HG02678 (cell line): Measurements from ENCODE around the gene DNA2.
"Not testable (repeated sequence)": the region's sequence is repeated elsewhere in the genome, so short reads cannot be mapped to it uniquely, and the experiment has no call there.

Experiments used
- ATAC-seq: cut with Tn5 transposase; IDR thresholded peaks from one replicate; pipeline ENCODE4 v1.9.1; 2021; ENCODE audit warnings: mild to moderate bottlenecking, moderate library complexity; ENCODE audit not compliant: unreplicated experiment

Gene DNA2

DNA sequence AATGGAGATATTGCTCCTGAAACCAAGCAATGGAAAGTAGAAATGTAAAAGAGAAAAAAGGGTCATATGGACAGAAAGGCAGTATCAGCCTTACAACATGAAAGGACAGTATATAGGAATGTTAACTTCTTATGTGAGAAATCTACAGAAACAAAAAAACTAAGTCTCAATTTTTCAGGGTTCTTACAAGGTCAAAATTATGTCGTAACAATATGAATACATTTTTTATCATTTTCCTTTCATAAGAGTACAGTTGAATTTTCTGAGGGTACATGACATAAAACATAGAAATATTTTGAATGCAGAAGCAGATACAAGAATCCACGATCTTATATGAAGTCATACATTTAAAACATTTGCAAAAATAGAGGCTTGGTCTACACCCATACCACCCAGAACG is 10.7 kb downstream of the DNA2 start:
- ATAC-seq, result no peak

DNA sequence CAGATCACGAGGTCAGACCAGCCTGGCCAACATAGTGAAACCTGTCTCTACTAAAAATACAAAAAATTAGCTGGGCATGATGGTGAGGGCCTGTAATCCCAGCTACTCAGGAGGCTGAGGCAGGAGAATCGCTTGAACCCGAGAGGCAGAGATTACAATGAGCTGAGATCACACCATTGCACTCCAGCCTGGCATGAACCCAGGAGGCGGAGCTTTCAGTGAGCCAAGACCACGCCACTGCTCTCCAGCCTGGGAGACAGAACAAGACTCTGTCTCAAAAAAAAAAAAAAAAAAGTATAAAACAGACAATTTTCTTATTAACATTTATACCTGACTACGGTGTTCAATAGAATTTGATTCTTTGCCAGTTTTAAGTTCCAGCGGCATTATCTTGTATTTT is 22.1 kb downstream of the DNA2 start:
- not testable (repeated sequence) for ATAC-seq

DNA sequence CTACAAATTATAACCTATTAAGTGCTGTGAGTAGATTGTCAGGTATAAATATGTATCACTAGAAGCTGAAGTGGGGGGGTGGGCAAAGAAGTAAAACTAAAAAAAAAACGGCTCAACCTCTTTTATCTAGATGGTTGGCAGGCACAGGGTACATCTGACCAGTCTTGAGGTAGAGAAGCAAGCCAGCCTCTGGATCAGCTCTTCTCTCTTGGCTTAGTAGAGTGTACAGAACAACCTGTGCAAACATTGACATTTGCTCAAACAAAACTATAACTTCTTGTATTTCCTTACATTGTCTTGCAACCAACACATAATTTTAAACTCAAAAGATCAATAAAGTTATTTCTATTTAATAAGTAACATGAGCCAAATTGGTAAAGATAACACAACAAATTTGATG is 25.6 kb downstream of the DNA2 start:
- ATAC-seq, result no peak

DNA sequence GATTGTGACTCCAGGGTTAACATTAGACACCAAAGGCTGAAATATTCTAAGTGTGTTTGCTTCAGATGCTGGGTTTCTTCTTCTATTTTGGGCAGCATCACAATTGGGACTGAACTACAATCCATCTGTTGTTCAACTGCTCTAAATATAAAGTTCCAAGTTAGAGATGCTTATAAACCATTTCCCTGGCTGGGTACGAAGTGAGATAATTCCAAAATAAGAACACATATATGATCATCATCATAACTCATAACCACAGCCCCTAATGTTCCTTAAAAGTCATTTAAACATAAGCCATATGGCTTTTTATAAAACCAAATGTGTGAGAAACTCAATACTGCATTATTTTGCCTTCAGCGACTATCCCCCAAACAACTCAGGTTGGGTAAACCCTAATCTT is 28.8 kb downstream of the DNA2 start:
- no peak for ATAC-seq

DNA sequence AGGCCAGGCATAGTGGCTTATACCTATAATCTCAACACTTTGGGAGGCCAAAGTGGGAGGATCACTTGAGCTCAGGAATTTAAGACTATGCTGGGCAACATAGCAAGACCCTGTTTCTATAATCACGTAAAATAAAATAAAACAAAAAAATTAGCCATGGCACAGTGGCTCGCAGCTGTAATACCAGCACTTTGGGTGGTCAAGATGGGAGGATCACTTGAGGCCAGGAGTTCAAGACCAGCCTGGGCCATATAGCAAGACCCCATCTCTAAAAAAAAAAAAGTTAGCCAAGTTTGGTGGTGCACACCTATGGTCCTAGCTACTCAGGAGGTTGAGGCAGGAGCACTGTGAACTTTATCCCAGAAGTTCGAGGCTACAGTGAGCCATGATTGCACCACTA is 30.9 kb downstream of the DNA2 start:
- ATAC-seq, result no peak

DNA sequence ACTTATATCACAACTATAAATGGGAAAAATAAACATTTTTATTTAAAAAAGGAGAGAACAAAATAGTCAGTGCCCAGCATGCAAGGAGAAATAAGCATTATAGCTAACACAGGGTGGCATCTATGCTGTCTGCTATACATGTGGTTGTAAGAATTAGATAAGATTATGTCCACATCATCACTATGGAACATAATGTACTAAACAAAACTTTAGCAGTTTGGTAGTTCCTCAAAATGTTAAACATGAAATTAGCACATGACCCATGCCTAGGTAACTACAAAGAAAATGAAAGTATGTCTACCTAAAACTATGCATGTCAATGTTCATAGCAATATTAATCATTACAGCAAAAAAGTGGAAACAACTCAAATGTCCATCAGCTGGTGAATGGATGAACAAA is 36.0 kb downstream of the DNA2 start:
- ATAC-seq, result no peak

DNA sequence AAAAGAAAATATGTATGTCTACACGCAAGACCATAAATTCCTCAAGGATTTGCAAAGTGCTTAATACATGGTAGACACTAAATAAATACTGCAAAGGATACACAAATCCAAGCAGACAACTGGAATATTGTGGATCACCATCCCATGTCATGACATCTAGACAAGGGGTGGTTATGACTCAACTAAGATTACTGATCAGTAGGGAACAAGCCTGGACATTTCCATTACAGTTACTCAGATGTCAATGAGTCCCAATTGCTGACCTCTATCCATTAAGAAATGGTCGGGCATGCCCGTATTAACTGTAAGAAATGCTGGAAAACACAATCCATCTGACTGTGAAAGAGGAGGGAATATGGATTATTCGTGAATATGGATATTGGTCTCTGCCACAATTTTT is 37.1 kb downstream of the DNA2 start:
- ATAC-seq, result no peak

DNA sequence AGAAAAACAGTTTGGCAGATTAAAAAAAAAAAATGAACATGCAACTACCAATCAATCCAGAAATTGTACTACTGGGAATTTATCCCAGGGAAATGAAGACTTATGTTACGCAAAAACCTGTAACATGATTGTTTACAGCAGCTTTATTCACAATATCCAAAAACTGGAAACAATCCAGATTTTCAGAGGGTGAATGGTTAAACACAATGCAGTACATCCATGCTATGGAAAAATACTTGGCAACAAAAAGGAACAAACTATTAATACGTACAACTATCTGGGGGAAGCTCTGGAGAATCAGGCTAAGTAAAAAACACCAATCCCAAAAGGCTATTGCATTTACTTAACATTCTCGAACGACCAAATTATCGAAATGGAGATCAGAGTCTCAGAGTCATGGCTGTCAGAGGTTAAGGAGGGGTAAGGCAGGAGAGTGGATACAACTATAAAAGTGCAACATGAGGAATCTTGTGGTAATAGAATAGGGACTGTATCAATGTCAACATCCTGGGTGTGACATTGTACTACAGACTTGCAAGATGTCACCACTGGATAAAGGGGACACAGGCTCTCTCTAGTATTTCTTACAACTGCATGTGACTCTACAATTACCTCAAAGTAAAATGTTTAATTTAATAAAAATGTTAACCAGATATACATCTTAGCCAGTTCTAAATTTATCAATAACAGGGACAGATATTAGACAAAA is 43.2 kb downstream of the DNA2 start:
- ATAC-seq, result no peak

DNA sequence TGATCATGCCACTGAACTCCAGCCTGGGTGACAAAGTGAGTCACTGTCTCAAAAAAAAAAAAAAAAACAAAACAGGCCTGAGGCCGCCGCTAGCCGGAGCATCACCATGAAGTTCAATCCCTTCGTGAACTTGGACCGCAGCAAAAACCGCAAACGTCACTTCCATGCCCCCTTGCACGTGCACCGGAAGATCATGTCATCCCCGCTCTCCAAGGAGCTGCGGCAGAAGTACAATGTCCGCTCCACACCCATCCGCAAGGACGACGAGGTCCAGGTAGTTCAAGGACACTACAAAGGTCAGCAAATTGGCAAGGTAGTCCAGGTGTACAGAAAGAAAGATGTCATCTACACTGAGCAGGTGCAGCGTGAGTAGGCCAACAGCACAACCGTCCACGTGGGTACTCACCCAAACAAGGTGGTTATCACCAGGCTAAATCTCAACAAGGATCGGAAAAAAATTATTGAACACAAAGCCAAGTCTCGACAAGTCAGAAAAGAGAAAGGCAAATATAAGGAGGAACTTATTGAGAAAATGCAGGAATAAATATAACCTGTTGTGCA is 47.2 kb downstream of the DNA2 start:
- ATAC-seq, result no peak

DNA sequence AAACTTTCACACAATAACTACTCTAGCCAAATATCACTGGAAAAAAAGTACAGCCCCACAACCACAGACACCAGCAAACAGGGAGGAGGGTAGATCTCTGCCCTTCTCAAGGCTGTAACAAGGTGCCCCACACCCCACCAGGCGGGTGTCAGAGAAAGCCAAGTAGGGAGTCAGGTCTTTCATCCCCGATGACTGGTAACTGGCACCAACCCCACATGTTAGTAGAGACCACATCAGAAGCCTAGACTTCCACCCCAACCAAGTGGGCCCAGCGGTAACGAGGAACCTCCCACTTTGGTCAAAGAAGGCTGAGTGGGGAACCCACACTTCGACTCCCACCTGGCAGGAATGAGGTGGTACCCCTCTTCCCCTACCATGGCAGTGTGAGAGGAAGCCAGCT is 48.3 kb downstream of the DNA2 start:
- ATAC-seq, result no peak

DNA sequence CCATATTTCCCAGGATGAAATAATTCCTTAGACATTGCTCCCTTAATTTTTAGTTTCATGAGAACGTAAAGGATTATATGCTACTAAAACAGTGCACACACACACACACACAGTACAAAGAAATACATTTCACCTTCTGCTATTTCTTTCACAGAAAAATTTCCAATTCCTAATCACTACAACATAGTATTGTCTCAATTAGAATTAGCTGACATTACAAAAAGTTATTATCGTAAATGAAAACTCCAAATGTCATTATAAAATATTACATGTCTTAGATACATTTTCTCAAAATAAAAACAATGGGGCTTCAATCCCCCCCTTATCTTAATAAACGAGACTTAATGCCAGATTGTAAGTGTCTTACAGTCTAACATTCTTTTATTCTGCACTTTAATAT is 52.4 kb downstream of the DNA2 start:
- no peak for ATAC-seq

DNA sequence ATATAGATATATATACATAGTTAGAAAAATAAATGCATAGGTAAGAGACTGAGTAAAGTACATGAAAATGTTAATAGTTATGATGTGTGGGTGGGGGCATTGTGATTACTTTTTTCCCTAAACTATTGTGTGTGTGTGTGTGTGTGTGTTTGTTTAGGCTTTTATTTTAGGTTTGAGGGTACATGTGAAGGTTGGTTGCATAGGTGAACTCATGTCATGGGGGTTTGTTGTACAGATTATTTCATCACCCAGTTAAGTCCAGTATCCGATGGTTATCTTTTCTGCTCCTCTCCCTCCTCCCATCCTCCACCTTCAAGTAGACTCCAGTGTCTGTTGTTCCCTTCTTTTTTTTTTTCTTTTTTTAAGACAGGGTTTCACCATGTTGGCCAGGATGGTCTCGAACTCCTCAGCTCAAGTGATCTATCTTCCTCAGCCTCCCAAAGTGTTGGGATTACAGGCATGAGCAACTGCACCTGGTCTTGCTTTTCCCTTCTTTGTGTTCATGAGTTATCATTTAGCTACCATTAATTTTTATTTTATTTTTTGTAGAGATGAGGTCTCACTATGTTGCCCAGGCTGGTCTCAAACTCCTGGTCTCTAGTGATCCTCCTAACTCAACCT is 62.8 kb downstream of the DNA2 start:
- no peak for ATAC-seq

DNA sequence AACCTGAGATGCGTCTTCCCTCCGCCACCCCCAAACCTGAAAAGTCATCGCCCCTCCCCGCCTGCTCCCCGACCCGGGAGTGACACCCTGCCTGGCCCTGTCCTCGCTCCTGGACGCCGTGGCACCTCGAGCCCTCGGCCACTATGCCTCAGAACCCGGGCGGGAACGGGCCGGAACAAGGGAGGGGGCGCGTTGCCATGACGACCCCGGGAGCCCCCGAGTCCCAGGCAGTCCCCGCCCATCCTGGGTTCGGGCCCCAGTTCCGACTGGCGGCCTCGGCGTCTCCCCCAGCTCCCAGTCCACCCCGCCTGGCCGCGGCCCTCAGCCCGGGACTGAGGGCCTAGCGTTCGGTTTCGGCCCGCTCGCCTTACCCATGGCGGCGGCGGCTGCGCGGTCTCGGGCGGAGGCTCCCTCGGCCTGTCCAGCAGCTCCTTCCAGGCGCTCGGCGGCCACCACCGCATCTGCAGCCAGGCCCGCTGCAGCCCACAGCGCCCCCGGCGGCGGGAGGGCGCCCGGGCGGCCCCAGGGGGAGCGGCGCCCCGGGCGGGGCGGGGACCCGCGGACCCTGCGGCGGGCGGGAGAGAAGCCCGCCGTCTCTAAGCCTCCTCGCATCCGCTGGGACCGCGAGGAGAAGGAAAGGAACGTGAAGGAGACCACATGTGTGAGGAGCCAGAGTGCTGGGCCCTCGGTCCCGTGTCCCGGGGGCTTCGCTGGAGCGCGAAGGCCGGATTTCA is 64.8 kb downstream of the DNA2 start, which contains the start of gene RUFY2:
TSS of gene RUFY2 (minus strand) at position 463 of the 734 bp plus-strand sequence. CDS start at position 375, 88 bp downstream.
- ATAC-seq, result peak; percentile 95

DNA sequence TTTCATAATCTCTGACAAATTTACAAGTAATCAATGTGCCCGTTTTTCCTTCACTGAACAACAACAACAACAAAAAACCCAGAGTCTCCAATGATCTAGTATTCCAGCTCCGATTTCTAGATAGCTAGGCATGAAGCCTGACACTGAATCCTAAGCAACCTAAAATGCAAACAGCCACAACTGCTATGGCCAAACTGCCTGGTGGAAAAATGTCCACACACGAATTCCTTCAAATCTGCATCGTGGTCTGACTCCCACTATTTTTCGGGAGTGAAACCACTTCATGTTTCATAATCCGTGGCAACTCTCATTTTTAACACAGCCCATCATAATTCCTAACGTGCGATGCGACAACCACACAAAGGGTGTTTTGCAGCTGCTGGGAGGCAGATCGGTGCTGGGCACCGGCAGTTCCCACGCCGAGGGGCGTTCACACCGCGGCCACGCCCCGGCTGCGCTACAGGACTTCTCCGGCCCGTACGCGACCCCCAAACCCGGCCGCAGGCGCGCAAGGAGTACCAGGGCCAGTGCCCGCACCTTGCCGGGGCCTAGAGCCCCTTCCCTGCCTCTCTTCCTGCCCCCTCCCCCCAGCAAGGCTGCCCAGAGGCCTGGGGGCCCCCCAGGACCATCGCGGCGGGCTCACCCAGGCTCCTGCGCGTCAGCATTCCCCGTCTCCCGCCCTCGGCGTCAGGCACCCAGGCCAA is 65.5 kb downstream of the DNA2 start:
- ATAC-seq, result peak; percentile 33

DNA sequence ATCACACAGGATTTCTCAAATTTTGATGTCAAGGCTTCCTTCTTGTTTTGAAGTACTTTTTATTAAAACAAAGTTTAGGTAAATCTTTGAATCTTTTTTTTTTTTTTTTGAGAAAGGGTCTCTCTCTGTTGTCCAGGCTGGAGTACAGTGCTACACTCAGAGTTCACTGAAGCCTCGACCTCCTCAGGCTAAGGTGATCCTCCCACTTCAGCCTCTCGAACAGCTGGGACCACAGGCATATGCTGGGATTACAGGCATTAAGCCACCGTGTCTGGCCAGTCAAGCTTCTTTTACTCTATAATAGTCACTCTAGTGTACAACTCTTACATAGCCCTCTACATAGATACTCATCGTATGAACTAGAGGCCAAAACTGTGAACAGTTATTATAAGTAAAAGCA is 68.1 kb downstream of the DNA2 start:
- ATAC-seq, result no peak

DNA sequence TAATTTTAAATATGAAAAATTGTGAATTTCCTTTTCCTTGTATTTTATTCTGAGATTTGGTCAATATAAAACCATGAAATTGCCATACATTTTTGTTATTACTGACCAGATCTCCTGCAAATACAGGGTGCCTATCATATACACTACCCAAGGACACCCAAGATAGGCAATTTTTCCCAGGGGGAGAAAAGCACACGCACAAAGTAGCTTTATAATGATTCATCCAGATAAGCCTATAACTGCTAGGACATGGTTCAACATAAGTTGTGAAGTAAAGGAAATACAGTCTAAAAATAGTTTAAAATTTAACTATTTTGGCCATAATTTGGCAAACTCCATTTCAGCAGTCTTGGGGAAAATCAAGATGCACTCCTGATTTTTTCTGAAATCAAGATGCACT is 69.5 kb downstream of the DNA2 start:
- no peak for ATAC-seq

DNA sequence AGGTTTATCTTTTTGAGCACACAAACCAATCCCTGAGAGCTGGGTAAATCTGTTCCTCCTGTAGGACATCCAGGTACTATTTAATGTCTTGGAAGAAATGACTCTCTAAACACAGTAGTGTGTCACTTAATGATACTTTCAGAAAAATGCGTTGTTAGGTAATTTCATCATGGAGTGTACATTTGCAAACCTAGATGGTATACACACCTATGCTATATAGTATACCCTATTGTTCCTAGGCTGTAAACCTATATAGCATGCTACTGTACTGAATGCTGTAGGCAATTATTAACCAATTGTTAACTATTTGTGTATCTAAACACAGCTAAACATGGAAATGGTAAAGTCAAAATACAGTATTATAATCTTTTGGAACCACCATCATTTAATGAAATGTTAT is 74.8 kb downstream of the DNA2 start:
- ATAC-seq, result no peak

DNA sequence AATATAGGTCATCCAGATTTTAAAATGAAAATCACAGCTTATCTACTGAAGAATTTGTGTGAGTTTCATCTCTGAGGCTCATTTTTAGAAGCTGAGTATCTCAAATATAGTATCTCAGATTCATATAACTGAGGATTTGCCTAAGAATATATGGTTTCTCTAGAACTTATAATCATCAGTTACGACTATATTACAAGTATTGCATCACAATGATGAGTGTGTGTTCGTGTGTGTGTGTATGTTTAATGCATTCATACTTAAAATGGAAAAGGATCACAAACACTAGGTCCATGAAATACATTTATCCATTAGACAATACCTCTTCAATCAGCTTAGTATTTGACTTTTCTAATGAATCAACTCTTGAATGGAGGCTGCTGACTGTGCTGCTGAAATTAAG is 86.0 kb downstream of the DNA2 start:
- ATAC-seq, result no peak

DNA sequence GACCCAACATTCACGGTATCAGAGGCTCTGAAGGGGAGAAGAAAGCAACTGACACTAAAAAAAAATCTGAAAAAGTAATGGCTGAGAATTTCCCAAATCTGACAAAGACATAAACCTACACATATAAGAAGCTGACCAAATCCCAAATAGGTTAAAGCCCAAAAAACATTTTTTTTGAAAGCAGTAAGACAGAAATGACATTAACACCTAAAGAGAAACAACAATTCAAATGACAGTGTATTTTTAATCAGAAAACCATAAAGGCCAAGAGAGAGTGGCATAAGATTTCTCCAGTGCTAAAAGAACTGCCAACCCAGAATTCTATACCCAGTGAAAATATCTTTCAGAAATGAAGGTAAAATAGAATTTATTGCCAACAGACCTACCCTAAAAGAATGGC is 100.2 kb downstream of the DNA2 start:
- no peak for ATAC-seq

DNA sequence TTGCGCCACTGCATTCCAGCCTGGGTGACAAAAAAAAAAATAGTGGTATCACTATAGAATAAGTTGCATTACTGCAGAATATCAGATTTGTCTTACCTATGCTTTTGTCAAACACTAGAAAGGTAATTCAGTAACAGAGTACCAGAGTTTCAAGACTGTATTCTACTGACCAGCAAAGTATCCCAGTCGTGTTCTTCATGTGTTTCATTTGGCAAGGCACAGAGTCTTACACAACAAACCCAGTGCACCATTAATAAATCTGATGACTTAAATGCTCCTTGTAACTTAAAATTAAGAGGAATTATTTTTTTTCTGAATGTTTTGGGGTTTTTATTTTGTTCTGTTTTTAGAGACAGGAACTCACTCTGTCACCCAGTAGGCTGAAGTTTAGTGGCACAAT is 104.7 kb downstream of the DNA2 start:
- ATAC-seq, result no peak

DNA sequence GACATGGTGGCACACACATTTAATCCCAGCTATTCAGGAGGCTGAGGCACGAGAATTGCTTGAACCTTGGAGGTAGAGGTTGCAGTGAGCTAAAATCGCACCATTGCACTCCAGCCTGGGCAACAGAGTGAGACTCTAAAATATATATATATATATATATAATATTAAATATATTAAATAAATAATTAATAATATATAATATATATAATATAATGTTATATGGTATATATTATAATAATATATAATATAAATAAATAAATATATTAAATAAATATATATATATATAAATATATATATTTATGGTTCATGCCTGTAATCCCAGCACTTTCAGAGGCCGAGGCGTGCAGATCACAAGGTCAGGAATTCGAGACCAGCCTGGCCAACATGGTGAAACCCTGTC is 105.2 kb downstream of the DNA2 start:
- ATAC-seq, result no peak
